ENCODE results near the gene CLDN20. TPM values are rescaled to one million over a fixed set of nuclear protein-coding genes. Genes with fewer than 3 reads are reported as not detected.

Gene CLDN20
- total RNA-seq, 1 experiment from 2014 or later: not detected

- BruUV-seq (replicated peaks): no TSS peak
- Histone ChIP-seq H3K27ac (ENCODE audit: low read length) (no peak overlapping the region), H3K36me3 (ENCODE audit: control insufficient read depth, insufficient read depth, low read length) (peaks cover 9% of the 10 kb centered on the region), H3K4me3 (ENCODE audit: low read depth in 2 of 2, low read length in 2 of 2) (no peak overlapping the region), H3K27me3 (ENCODE audit: control insufficient read depth, insufficient read depth, low read length) (no peaks in the 10 kb centered on the region), H3K4me1 (ENCODE audit: control insufficient read depth, insufficient read depth, low read length) (no peaks in the 10 kb centered on the region), H3K9me3 (ENCODE audit: control insufficient read depth, insufficient read depth, low read depth, low read length) (no peaks in the 10 kb centered on the region)
- ChIA-PET POLR2A (no interaction called here), CTCF (interaction anchor here (0.7 kb wide), 1 partner anchor 32 kb away, joined by 5 read pairs; no protein-coding TSS in a partner anchor)
- TF ChIP-seq POLR2AphosphoS5 (IDR thresholded peaks at IDR 0.05; ENCODE audit: low read depth, low read length) (no peak), SIN3A (IDR thresholded peaks at IDR 0.05; ENCODE audit: borderline replicate concordance, insufficient read depth, low read depth, low read length) (no peak), TCF7L2 (IDR thresholded peaks at IDR 0.05; ENCODE audit: low read depth, low read length) (no peak)
- TF ChIP-seq, protein P1, sequence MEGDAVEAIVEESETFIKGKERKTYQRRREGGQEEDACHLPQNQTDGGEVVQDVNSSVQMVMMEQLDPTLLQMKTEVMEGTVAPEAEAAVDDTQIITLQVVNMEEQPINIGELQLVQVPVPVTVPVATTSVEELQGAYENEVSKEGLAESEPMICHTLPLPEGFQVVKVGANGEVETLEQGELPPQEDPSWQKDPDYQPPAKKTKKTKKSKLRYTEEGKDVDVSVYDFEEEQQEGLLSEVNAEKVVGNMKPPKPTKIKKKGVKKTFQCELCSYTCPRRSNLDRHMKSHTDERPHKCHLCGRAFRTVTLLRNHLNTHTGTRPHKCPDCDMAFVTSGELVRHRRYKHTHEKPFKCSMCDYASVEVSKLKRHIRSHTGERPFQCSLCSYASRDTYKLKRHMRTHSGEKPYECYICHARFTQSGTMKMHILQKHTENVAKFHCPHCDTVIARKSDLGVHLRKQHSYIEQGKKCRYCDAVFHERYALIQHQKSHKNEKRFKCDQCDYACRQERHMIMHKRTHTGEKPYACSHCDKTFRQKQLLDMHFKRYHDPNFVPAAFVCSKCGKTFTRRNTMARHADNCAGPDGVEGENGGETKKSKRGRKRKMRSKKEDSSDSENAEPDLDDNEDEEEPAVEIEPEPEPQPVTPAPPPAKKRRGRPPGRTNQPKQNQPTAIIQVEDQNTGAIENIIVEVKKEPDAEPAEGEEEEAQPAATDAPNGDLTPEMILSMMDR (IDR thresholded peaks at IDR 0.05): no peak
- TF ChIP-seq, protein P2, sequence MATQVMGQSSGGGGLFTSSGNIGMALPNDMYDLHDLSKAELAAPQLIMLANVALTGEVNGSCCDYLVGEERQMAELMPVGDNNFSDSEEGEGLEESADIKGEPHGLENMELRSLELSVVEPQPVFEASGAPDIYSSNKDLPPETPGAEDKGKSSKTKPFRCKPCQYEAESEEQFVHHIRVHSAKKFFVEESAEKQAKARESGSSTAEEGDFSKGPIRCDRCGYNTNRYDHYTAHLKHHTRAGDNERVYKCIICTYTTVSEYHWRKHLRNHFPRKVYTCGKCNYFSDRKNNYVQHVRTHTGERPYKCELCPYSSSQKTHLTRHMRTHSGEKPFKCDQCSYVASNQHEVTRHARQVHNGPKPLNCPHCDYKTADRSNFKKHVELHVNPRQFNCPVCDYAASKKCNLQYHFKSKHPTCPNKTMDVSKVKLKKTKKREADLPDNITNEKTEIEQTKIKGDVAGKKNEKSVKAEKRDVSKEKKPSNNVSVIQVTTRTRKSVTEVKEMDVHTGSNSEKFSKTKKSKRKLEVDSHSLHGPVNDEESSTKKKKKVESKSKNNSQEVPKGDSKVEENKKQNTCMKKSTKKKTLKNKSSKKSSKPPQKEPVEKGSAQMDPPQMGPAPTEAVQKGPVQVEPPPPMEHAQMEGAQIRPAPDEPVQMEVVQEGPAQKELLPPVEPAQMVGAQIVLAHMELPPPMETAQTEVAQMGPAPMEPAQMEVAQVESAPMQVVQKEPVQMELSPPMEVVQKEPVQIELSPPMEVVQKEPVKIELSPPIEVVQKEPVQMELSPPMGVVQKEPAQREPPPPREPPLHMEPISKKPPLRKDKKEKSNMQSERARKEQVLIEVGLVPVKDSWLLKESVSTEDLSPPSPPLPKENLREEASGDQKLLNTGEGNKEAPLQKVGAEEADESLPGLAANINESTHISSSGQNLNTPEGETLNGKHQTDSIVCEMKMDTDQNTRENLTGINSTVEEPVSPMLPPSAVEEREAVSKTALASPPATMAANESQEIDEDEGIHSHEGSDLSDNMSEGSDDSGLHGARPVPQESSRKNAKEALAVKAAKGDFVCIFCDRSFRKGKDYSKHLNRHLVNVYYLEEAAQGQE (IDR thresholded peaks at IDR 0.05; ENCODE audit: insufficient read depth in 1 of 2, low read depth in 2 of 2, low read length in 1 of 2): no peak
- DNase-seq (ENCODE audit: low read depth, low spot score): no peak
- ATAC-seq: no peak
- in situ Hi-C loops (cut with HindIII; ENCODE audit: low pct_unique_long_range_greater_than_20kb, low sequenced_read_pairs): no loop called here
- intact Hi-C loops (cut with micrococcal nuclease; ENCODE audit: unreplicated experiment): loop anchor here (10.0 kb wide), 1 partner anchor 405 kb away; no protein-coding TSS in a partner anchor
Measured at GRCh38 chr6:155269765-155270164, 6.0 kb downstream of the CLDN20 start.

DNA sequence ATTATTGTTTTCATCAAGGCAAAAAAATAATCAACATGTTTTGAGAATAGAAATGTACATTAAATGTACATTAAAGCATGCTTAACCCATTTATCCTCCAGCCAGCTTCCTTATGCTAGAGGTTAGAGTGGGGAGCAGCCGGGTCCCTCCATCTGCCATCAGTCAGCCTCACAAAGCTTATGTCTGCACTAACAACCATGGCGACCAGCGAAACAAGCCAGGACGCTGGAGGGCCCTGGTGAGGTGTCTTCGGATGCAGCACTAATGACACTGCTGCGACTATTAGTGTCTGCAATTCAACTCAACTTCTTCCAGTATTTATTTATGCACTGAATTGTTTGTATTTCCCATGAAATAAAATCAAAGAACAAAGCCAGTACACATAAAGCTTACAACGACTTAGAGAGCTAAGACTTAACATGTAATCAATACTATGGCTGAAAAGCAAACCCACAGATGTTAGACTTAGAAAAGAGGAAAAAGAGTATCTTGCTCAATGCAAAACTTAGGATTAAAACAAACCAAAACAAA lies 6.8 kb downstream of the CLDN20 start:
- POLR2A ChIA-PET: no interaction called here
- Histone ChIP-seq H3K27me3 (ENCODE audit: control insufficient read depth, insufficient read depth, low read length) (no peaks in the 10 kb centered on the region), H3K4me1 (ENCODE audit: control insufficient read depth, insufficient read depth, low read length) (no peaks in the 10 kb centered on the region), H3K27ac (ENCODE audit: low read length) (no peak overlapping the region), H3K4me3 (ENCODE audit: low read depth in 2 of 2, low read length in 2 of 2) (no peak overlapping the region), H3K9me3 (ENCODE audit: control insufficient read depth, insufficient read depth, low read depth, low read length) (no peaks in the 10 kb centered on the region), H3K36me3 (ENCODE audit: control insufficient read depth, insufficient read depth, low read length) (peaks cover 9% of the 10 kb centered on the region)
- CTCF ChIA-PET: no interaction called here
- intact Hi-C loops (cut with micrococcal nuclease; ENCODE audit: unreplicated experiment): no loop called here
- BruUV-seq (replicated peaks): no TSS peak
- DNase-seq (ENCODE audit: low read depth, low spot score) (no peak), ATAC-seq (no peak)
- TF ChIP-seq, protein P1 (IDR thresholded peaks at IDR 0.05): no peak
- TF ChIP-seq POLR2AphosphoS5 (IDR thresholded peaks at IDR 0.05; ENCODE audit: low read depth, low read length): no peak
- in situ Hi-C loops (cut with HindIII; ENCODE audit: low pct_unique_long_range_greater_than_20kb, low sequenced_read_pairs): no loop called here

Data from Panc1 (cell line).